ENCODE measurements around the gene STAB1.

DNA sequence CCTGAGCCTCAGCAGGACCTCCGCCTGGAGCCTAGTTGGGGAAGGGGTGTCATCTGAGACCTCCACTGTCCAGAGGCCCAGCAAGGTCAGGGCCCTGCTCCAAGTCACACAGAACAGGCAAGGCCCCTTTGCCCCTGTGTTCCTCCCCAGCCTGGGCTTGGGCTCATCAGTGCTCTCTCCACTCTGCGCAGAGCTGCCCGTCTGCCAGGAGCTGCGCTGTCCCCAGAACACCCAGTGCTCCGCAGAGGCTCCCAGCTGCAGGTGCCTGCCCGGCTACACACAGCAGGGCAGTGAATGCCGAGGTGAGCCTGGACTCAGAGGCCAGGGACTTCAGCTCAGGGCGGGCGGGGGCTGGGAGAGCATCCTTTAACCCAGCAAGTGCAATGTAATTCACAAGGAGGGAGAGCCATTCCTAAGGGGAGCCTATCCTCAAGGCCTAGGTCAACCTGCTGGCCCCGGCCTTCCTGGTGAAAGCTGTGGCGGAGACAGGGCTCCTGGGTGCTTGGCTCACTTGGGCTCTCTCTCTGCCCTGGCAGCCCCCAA lies 7.7 kb downstream of the STAB1 start:
- no peak for TF ChIP-seq EZH2 (IDR thresholded peaks at IDR 0.05; ENCODE audit: low read length)
- TF ChIP-seq, protein P1, sequence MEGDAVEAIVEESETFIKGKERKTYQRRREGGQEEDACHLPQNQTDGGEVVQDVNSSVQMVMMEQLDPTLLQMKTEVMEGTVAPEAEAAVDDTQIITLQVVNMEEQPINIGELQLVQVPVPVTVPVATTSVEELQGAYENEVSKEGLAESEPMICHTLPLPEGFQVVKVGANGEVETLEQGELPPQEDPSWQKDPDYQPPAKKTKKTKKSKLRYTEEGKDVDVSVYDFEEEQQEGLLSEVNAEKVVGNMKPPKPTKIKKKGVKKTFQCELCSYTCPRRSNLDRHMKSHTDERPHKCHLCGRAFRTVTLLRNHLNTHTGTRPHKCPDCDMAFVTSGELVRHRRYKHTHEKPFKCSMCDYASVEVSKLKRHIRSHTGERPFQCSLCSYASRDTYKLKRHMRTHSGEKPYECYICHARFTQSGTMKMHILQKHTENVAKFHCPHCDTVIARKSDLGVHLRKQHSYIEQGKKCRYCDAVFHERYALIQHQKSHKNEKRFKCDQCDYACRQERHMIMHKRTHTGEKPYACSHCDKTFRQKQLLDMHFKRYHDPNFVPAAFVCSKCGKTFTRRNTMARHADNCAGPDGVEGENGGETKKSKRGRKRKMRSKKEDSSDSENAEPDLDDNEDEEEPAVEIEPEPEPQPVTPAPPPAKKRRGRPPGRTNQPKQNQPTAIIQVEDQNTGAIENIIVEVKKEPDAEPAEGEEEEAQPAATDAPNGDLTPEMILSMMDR (optimal IDR thresholded peaks at IDR 0.05 in 1 of 3, IDR thresholded peaks at IDR 0.05 in 1 of 3, conservative IDR thresholded peaks at IDR 0.05 in 1 of 3; ENCODE audit: extremely low read depth in 1 of 3, insufficient read depth in 2 of 3, low read length in 3 of 3), result no peak
